ENCODE data around the gene MRPL4.

DNA sequence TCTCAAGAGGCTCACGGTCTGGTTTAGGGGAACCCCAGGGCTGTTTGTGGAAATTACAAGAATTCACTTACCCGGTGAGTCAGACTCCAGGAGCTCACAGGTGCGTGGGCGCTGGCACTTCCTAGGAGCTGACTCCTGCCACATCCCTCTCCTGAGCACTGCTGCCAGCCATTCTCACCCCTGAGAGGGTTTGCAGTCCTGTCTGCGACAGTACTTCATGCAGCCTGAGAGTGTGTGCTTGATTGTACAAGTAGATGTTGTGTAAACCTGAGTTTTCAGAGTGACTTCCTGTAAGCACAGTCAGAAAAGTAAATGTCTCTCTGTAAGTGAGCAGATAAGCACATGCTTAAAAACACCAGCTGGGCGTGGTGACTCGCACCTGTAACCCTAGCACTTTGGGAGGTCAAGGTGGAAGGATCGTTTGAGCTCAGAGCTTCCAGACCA, 8.1 kb downstream of the MRPL4 start:
- no peak for TF ChIP-seq EZH2 (IDR thresholded peaks at IDR 0.05; ENCODE audit: borderline replicate concordance, low read depth, low read length, poor library complexity, severe bottlenecking)
- TF ChIP-seq, protein P1, sequence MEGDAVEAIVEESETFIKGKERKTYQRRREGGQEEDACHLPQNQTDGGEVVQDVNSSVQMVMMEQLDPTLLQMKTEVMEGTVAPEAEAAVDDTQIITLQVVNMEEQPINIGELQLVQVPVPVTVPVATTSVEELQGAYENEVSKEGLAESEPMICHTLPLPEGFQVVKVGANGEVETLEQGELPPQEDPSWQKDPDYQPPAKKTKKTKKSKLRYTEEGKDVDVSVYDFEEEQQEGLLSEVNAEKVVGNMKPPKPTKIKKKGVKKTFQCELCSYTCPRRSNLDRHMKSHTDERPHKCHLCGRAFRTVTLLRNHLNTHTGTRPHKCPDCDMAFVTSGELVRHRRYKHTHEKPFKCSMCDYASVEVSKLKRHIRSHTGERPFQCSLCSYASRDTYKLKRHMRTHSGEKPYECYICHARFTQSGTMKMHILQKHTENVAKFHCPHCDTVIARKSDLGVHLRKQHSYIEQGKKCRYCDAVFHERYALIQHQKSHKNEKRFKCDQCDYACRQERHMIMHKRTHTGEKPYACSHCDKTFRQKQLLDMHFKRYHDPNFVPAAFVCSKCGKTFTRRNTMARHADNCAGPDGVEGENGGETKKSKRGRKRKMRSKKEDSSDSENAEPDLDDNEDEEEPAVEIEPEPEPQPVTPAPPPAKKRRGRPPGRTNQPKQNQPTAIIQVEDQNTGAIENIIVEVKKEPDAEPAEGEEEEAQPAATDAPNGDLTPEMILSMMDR (conservative IDR thresholded peaks at IDR 0.05; ENCODE audit: low read depth, low read length) = no peak

Measured in A673 (cell line).